GM06990 (cell line): ENCODE measurements around the gene SLC4A9.

Experiments used
- DNase-seq: peaks from one replicate; pipeline ENCODE4 v3.0.0-alpha.2; 2011; ENCODE audit not compliant: insufficient read length; ENCODE audit errors: extremely low read depth
- H3K27me3 ChIP-seq: replicated peaks from 2 replicates; pipeline ENCODE4 v1.6.0; 2011; ENCODE audit warnings: low read length; ENCODE audit not compliant: control insufficient read depth, insufficient read depth
- H3K36me3 ChIP-seq: 2 replicates; pipeline ENCODE4 v1.5.1; 2011; ENCODE audit warnings: low read length; ENCODE audit not compliant: control insufficient read depth, insufficient read depth
- H3K4me3 ChIP-seq: replicated peaks from 2 replicates; pipeline ENCODE4 v1.5.1; 2011; ENCODE audit warnings: low read depth, mild to moderate bottlenecking, control low read depth, low read length
- CTCF ChIP-seq: IDR thresholded peaks from 2 replicates; pipeline ENCODE4 v1.5.1; 2011; ENCODE audit warnings: low read length, control low read depth, mild to moderate bottlenecking, inconsistent platforms; ENCODE audit not compliant: insufficient read depth, poor library complexity, severe bottlenecking

SLC4A9 gene

GRCh38 chr5:140329739-140330481 lies 30.1 kb upstream of the SLC4A9 start:
- Histone ChIP-seq H3K4me3 (no peak overlapping the region), H3K36me3 (no peaks in the 10 kb centered on the region), H3K27me3 (no peaks in the 10 kb centered on the region)
- TF ChIP-seq CTCF: no peak
- DNase-seq: no peak

GRCh38 chr5:140331638-140332037 lies 28.4 kb upstream of the SLC4A9 start:
- Histone ChIP-seq H3K27me3 (no peaks in the 10 kb centered on the region), H3K4me3 (no peak overlapping the region), H3K36me3 (no peaks in the 10 kb centered on the region)
- no peak for DNase-seq
- no peak for TF ChIP-seq CTCF

- no peak for DNase-seq
- Histone ChIP-seq H3K27me3 (no peaks in the 10 kb centered on the region), H3K36me3 (no peaks in the 10 kb centered on the region; the same call in 1 of the 2 replicates), H3K4me3 (no peak overlapping the region)
- TF ChIP-seq CTCF: no peak
Measured at GRCh38 chr5:140336388-140336787, 23.6 kb upstream of the SLC4A9 start.

GRCh38 chr5:140337880-140338279 lies 22.1 kb upstream of the SLC4A9 start:
- H3K27me3 ChIP-seq: no peaks in the 10 kb centered on the region
- H3K4me3 ChIP-seq: no peak overlapping the region
- TF ChIP-seq CTCF: no peak
- DNase-seq: no peak
- no peaks in the 10 kb centered on the region; the same call in 1 of the 2 replicates for H3K36me3 ChIP-seq

GRCh38 chr5:140338336-140338735 lies 21.7 kb upstream of the SLC4A9 start:
- DNase-seq: no peak
- Histone ChIP-seq H3K36me3 (no peaks in the 10 kb centered on the region; the same call in 1 of the 2 replicates), H3K4me3 (no peak overlapping the region), H3K27me3 (no peaks in the 10 kb centered on the region)
- TF ChIP-seq CTCF: no peak
